ENCODE data around the gene NANOGP8.

NANOGP8 gene

DNA sequence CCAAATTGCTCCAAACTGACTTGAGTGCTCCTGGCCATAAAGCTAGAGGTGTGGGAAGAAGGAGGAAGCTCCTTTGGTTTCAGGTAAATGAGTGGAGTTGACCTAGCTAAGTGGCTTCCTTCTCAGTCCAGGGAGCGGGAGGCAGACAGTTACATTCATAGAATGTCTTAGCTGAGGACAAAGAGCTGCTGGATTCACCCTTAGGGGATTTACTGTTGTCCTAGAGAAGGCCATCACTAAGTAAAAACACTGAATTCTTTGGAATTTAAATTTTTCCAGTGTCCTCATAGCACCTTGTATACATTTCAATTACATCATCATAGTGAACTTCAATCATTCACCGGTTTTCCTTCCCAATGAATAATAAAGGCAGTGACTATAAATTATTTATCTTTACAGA lies 27.3 kb upstream of the NANOGP8 start:
- H3K4me2 ChIP-seq (ENCODE audit: low read length): no peak overlapping the region
- no peak overlapping the region for H3K27ac ChIP-seq (ENCODE audit: low read length)
- TF ChIP-seq CTCF (IDR thresholded peaks at IDR 0.05; ENCODE audit: low read depth, low read length): no peak
- no peak for TF ChIP-seq EZH2phosphoT487 (IDR thresholded peaks at IDR 0.05; ENCODE audit: low read depth)
- no peak overlapping the region for H3K4me3 ChIP-seq (ENCODE audit: low read length)
- H2AFZ ChIP-seq (ENCODE audit: low read depth, low read length): no peak overlapping the region
- H4K20me1 ChIP-seq (ENCODE audit: insufficient read depth, low read length): no peaks in the 10 kb centered on the region
- H3K9ac ChIP-seq (ENCODE audit: low read length): no peak overlapping the region
- H3K36me3 ChIP-seq (replicated peaks; ENCODE audit: low read depth, low read length): no peaks in the 10 kb centered on the region
- no peaks in the 10 kb centered on the region for H3K79me2 ChIP-seq (ENCODE audit: low read length)
- no peaks in the 10 kb centered on the region for H3K4me1 ChIP-seq (ENCODE audit: low read length)
- H3K9me3 ChIP-seq (ENCODE audit: insufficient read depth, low read length): no peaks in the 10 kb centered on the region
- no peaks in the 10 kb centered on the region for H3K27me3 ChIP-seq (ENCODE audit: low read depth, low read length)

DNA sequence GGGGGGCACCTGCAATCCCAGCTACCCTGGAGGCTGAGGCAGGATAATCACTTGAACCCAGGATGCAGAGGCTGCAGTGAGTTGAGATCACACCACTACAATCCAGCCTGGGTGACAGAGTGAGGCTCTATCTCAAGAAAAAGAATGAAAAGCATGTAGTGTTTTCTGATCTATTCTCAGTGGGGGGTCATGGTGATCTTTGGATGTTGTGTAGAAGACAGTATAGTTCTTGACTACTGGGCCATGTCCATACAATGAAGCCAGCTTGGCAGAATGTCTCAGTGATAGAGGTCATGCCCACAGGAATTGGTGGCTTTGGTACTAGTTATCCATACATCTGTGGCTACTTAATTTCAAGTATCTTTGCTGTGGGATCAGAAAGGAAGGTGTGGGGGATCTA lies 26.8 kb upstream of the NANOGP8 start:
- TF ChIP-seq CTCF (IDR thresholded peaks at IDR 0.05; ENCODE audit: low read depth, low read length): no peak
- no peak for TF ChIP-seq EZH2phosphoT487 (IDR thresholded peaks at IDR 0.05; ENCODE audit: low read depth)

GRCh38 chr15:35108453-35108852 lies 23.4 kb upstream of the NANOGP8 start:
- H3K79me2 ChIP-seq (ENCODE audit: low read length): no peaks in the 10 kb centered on the region
- H2AFZ ChIP-seq (ENCODE audit: low read depth, low read length): no peak overlapping the region
- H3K4me3 ChIP-seq (ENCODE audit: low read length): no peak overlapping the region
- H3K4me1 ChIP-seq (ENCODE audit: low read length): peaks cover 9% of the 10 kb centered on the region
- no peak overlapping the region for H3K9ac ChIP-seq (ENCODE audit: low read length)
- H4K20me1 ChIP-seq (ENCODE audit: insufficient read depth, low read length): no peaks in the 10 kb centered on the region
- H3K27ac ChIP-seq (ENCODE audit: low read length): no peak overlapping the region
- no peak overlapping the region for H3K4me2 ChIP-seq (ENCODE audit: low read length)
- TF ChIP-seq CTCF (IDR thresholded peaks at IDR 0.05; ENCODE audit: low read depth, low read length) (no peak), EZH2phosphoT487 (IDR thresholded peaks at IDR 0.05; ENCODE audit: low read depth) (no peak)
- no peaks in the 10 kb centered on the region for H3K27me3 ChIP-seq (ENCODE audit: low read depth, low read length)
- no peaks in the 10 kb centered on the region for H3K9me3 ChIP-seq (ENCODE audit: insufficient read depth, low read length)
- H3K36me3 ChIP-seq (replicated peaks; ENCODE audit: low read depth, low read length): no peaks in the 10 kb centered on the region

More for the DNA sequence above, 26.8 kb upstream of the NANOGP8 start:
- H3K27ac ChIP-seq (ENCODE audit: low read length): no peak overlapping the region
- no peak overlapping the region for H2AFZ ChIP-seq (ENCODE audit: low read depth, low read length)
- no peaks in the 10 kb centered on the region for H3K79me2 ChIP-seq (ENCODE audit: low read length)
- no peak overlapping the region for H3K4me2 ChIP-seq (ENCODE audit: low read length)
- H3K9me3 ChIP-seq (ENCODE audit: insufficient read depth, low read length): no peaks in the 10 kb centered on the region
- H3K4me1 ChIP-seq (ENCODE audit: low read length): no peaks in the 10 kb centered on the region
- no peak overlapping the region for H3K4me3 ChIP-seq (ENCODE audit: low read length)
- H3K27me3 ChIP-seq (ENCODE audit: low read depth, low read length): no peaks in the 10 kb centered on the region
- H4K20me1 ChIP-seq (ENCODE audit: insufficient read depth, low read length): no peaks in the 10 kb centered on the region
- no peak overlapping the region for H3K9ac ChIP-seq (ENCODE audit: low read length)
- no peaks in the 10 kb centered on the region for H3K36me3 ChIP-seq (replicated peaks; ENCODE audit: low read depth, low read length)

- H4K20me1 ChIP-seq (ENCODE audit: insufficient read depth, low read length): no peaks in the 10 kb centered on the region
- no peaks in the 10 kb centered on the region for H3K27me3 ChIP-seq (ENCODE audit: low read depth, low read length)
- no peak overlapping the region for H3K9ac ChIP-seq (ENCODE audit: low read length)
- peaks cover 9% of the 10 kb centered on the region for H3K4me1 ChIP-seq (ENCODE audit: low read length)
- no peak overlapping the region for H3K4me2 ChIP-seq (ENCODE audit: low read length)
- H3K36me3 ChIP-seq (replicated peaks; ENCODE audit: low read depth, low read length): no peaks in the 10 kb centered on the region
- H3K9me3 ChIP-seq (ENCODE audit: insufficient read depth, low read length): no peaks in the 10 kb centered on the region
- no peak overlapping the region for H3K4me3 ChIP-seq (ENCODE audit: low read length)
- no peaks in the 10 kb centered on the region for H3K79me2 ChIP-seq (ENCODE audit: low read length)
- no peak overlapping the region for H3K27ac ChIP-seq (ENCODE audit: low read length)
- H2AFZ ChIP-seq (ENCODE audit: low read depth, low read length): no peak overlapping the region
- TF ChIP-seq CTCF (IDR thresholded peaks at IDR 0.05; ENCODE audit: low read depth, low read length) (no peak), EZH2phosphoT487 (IDR thresholded peaks at IDR 0.05; ENCODE audit: low read depth) (no peak)
These were observed 22.5 kb upstream of the NANOGP8 start for GRCh38 chr15:35107561-35107960.

Measured in OCI-LY3 (cell line).